NOMO-1 treated with dmso at 0.1 percent for 144 hours (cell line): Measurements from ENCODE around the gene COPS3.
A peak's percentile ranks its signal among the peaks of the same experiment; 100 is the strongest.

Experiments
- DNase-seq: peaks from one replicate; lab custom pipeline; 2025; ENCODE audit not compliant: unreplicated experiment; lab: John Stamatoyannopoulos, UW

The COPS3 gene

DNA sequence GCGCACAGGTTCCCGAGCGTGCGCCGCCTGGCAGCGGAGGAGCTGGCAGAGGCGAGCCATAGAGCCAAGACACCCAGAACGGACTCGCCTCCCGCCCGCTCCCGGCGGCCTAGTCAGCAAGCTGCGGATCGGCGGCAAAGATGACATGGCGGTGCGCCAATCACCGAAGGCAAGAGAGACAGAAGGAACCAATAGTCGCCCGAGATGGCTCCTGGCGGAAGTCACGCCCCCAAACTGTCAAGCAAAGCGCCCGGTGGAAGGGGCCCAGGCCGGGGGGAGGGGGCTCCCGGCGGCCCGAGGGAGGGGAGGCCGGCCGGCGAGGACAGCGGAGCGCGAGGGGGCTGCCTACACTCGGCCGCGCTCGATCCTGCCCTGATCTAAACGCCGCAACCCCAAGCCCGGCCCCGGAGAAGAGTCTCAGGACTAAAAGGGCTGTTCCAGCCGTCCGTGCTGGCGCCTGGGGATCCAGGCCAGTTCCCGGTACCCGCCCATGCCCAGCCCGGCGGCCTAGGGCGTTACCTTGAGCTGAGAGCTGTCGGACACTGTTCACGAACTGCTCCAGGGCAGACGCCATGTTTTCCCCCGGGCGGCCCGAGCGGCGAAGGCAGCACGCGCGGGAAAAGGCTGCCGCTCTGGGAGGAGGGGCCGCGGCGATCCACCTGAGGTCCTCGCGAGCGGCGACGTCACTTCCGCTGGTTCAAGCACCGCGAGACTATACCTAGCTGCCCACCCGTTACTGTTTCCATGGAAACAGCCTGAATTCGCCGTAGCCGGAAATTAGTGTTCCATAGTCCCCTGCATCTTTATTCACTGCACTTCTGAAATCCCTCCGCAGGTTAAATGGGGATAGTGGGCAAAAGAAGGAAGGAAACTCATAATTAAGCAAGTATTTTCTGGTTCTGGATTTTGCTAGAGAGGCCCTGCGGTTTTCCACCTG is at the start of gene COPS3:
Gene COPS3, minus strand, starts transcription at position 634 of the 937 bp plus-strand sequence. Its CDS starts 60 bp downstream, at position 574.
- peak; percentile 94 for DNase-seq

DNA sequence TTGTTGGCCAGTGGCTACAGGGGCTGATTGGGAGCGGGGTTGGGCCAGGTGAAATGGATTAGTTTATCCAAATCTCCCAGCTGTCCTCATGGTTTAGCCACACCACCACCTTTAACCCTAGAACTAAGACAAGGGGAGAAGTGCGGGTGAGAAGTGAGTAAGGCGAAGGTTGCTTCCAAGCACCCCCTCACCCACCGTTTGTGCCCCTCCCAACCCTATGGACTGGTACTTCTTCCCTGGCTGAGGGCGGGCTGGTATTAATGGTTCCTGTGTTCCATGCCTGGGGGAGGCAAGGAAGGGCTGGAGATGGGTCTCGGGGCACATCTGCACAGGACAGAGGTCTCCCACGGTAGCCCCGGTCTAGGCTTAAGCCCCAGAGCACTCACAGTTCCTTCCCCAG is 47.2 kb upstream of the COPS3 start:
- DNase-seq = no peak

DNA sequence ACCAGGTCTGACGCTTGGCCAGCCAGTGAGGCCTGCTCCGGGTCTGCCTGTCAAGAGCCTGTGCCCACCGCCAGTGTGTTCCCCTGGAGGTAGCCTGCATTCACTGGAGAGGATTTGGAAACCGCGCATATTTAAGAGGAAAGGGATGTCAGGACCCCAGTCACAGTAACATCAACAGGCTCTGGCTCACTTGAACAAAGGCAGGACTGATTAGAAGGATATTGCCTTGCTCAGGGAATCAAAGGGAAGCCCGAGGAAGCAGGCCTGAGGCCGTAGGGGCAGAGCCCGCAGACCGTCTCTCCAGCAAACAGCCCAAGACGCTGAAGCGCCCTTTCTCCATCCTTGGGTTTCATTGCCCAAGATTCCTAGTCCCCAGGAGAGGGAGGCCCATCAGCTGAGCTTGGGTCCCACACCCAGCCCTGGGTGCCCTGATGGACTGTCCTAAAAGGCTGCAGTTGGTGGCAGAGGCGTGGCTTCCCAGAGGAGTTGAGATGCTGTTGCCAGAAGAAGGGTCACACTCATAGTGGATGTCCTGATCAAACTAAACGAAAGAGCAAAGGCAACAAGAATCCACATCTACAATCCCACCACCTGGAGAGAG is 45.3 kb upstream of the COPS3 start:
- DNase-seq = no peak

DNA sequence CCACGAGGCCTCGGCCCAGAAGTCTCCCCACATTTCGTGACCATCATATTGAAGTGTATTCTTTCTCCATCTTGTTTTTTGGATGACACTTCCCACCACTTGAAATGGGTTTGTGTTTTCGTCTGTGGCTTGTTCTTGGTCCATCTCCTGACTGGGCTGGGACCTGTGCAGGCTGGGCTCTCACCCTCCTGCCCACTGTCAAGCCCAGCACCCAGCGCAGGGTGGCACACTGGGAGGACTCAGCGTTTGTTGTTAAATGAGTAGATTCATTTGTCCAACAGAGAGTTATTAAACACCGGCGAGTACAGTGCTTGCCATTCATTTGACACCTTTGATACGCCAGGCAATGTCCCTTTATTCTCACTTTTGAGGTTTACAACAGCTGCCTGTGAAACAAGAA is 44.8 kb upstream of the COPS3 start:
- no peak for DNase-seq

DNA sequence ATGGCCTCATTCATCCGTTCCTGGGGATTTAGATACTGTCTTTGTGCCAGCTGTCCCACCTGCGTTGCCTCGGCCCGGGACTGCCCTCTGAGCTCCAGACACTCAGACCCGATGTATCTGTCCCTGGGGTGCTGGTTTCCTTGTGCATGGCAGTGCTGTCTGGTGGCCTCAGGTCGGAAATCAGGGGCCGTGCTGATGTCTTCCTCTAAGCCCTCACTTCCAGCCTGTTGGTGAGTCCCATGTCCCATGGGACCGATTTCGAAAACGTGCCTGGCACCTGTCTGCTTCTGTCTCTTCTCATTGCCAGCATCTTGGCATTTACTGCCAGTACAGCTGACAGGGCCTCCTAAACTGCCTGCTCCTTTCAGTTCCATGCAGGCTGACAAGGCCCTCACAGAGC is 44.2 kb upstream of the COPS3 start:
- no peak for DNase-seq

DNA sequence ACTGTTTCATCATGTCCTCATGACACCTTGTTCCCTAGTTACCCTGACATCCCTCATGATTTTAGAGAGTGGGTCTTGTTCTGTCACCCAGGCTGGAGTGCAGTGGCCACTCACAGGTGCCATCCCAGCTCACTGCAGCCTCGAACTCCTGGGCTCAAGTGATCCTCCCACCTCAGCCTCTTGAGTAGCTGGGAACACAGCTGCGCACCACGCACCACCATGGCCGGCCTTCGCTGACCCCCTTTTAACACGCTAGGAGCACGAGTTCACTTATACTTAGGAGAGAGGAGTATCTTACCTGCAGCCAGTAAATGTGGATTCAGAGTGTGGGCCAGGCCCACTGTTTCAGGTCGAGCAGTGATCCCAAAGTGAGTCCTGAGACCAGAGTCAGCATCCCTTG is 43.6 kb upstream of the COPS3 start:
- no peak for DNase-seq

DNA sequence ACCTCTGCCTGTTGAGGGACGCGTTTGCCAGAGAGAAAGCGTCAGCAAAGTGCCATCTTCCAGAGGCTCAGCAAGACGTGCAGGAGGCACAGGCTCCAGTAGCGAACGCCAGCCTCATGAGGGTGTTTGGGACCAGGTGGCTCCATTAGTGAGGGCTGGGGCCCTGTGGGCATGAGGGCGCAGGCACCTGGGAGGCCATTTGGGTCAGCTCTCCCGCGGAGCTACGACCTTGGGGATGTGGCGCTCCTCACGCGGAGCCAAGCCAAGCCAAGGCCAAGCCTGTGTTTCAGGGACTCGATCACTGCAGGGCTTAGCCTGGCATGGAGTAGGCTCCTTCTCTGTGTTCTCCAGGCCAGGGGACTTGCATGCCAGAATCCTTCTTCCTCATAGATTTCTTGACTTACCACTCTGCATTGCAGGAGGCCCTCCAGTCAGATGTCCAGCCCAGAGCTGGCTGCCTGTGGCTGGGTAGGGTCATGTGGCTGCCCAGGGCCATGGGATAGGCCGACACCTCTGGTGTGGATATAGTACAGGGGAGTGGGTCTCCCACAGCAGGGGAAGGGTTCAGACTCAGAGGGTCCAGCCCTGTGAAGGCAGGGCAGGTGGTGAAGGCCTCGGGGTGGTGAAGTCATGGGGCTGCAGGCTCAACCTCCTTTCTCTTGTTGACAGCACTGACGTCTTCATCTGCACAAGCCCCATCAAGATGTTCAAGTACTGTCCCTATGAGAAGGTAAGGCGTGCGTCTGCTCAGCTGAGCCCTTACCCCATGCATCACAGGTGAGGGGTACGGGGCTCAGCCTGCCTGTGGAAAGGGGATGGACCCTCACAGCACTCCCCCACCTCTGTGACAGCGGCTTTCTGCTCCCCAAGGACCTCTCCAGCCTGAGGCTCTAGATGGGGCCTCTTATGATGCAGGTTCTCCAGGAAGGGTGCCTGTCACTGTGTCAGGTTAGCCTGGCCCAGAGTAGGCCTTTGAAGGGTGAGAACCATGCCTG is 41.8 kb upstream of the COPS3 start:
- DNase-seq = no peak

DNA sequence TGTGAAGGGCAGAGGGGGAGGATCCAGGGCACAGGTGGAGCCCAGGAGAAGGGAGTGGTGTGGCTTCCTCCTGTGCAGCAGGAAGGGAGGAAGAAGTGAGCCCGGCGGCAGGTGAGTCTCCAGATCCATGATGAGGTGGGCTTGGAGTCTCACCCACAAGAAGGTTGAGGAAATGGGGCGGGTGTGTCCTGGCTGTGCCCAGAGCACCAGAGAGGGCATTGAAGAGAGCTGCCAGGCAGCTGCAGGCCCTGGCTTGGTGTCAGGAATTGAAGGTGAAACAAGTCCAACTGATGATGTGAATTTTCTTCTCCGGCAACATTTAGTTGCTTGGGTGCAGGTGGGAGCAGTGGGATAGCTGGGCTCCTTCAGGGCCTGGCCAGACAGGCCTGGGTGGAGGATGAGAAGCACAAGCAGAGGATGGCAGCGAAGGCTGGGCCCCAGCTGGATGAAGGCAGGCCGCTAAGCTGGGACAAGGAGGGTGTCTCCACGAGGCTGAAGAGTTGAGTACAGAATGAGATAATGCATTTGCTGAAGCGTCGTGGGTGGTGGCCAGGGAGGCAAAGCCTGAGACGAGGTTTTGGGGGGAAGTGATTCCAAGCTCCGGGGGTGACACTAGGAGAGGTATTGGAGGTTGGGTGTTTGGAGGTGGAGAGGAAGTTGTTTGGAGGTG is 40.4 kb upstream of the COPS3 start:
- DNase-seq = no peak

DNA sequence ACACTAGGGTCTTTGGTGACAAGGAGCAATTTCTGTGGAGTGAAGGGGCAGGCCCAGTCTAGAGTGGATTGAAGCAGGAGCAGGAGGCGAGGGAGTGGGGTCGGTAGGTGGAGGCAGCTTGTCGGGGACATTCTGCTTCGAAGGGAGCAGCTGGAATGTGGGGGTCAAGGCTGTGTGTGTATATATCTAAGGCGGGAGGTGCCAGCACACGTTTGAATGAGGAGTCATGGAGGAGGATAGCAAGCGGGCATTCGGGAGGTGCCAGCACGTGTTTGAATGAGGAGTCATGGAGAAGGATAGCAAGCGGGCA is 39.8 kb upstream of the COPS3 start:
- no peak for DNase-seq

DNA sequence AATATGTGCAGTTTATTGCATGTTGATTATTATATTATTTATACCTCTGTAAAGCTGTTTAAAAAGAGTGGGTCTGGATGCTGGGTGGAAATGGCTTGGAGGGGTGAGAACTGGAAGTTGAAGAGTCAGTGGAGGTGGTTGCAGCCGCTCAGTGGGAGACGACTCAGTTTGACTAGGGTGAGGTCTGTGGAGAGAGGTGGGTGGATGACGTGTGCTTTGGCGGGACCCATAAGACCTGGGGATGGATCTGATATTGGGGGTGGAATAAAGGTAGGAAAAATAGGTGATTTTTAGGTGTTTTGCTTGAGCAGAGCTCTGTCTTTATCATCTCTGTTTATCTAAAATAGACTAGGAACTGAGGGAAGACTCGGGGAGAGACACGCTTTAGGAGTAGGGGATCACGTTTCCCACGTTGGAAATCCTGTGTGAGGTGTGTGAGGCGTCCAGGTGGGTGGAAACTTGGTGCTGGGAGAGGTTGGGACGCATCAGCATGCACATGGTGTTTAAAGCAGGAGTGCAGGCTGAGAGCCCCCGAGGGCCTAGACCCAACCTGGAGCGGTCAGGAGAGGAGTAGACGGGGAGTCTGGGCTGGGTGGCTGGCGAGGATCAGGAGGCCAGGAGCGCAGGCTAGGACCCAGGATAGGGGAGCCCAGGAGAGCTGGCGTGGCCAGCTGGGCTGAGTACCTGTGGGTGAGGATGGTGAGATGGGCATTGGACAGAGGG is 39.3 kb upstream of the COPS3 start:
- no peak for DNase-seq

DNA sequence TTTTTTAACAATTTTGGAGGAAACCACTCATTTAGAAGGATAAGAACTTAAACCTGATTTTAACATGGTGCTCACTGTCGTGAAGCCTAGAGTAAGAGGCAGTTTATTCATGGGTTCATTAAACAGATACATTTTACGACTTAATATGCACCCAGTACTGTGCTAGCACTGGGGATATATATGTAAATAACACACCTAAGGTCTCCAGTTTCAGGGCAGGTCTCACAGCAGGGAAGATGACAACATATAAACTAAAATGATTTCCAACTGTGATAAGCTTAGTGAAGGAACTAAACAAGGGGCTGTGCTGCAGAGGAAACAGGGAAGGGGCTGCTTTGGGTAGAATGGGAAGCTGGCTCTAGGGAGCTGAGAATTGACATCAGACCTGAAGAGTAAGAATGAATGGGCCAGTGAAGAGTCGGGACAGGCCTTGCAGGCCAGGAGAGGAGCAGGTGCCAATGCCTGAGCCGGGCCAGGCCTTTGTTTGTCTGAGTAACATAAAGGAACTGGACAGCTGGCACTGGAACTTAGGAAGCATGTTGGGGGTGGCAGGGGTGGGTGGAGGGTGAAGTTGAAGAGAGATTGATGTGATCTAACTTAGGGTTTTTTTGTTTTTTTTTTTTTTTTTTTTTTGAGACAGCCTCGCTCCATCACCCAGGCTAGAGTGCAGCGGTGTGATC is 34.2 kb upstream of the COPS3 start:
- DNase-seq = no peak

DNA sequence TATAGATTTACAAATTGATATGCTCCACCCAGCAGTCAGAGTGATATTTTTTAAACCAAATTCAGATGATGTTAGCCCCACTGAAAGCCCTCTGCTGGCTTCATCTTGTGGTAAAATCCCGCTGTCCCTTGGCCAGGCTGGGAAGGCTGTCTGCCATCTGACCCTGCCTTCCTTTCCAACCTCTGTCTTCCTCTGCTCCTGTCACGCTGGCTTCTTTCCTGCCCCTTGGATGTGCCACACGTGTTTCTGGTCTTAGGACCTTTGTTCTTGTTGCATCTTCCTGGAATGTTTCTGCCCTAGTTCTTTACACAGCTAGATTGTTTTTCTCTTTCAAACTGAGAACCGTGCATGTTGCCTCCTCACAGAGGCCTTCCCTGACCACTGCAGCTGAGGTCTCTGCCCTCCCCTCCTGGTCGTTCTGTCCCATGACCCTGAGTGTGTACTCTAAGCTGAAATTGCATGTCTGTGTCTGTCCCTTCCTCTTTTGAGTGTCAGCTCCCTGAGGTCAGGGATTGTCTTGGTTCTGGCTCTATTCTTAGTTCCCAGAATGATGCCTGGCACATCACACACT is 33.5 kb upstream of the COPS3 start:
- no peak for DNase-seq

DNA sequence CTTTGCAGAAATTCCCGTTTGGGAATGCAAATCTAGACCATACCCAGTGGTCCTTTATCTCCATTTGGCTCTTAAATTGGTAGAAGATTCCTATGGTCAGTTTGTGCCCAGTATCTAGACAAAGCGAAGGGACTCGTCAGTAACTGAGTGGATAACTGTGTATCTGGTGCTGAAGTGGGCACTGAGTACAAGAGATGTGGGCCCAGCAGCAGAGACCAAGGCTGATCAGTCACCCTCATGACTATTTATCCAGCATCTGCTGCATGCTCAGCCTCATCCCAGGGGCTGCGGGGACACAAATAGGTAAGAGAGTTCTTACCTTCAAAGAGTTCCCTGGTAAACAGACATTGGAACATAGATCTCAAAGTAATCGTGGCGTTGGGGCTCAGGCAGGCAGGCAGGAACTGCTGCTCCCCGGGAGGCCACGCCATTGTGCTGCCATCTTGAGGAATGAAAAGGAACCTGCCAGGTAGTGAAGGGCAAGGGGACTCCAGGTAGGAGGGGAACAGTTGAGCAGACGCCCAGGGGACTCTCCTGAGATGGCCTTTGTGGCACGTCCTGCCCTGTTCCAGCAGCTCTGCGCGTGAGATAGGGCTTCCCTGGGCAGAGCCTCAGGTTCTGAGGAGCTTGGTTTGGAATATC is 32.4 kb upstream of the COPS3 start:
- DNase-seq = peak; percentile 30

DNA sequence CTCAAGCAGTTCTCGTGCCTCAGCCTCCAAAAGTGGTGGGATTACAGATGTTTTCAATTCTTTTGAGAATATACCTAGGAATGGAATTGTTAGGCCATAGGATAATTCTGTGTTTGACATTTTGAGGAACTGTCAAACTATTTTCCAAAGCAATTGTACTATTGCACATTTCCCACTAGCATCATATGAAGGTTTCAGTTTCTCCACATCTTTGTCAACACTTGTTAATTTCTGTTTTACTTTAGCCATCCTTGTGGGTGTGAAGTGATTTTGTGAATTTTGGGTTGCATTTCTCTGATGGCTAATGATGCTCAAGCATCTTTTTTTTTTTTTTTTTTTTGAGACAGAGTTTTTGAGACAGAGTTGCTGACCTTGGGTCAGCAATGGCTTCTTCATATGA is 28.3 kb upstream of the COPS3 start:
- no peak for DNase-seq

DNA sequence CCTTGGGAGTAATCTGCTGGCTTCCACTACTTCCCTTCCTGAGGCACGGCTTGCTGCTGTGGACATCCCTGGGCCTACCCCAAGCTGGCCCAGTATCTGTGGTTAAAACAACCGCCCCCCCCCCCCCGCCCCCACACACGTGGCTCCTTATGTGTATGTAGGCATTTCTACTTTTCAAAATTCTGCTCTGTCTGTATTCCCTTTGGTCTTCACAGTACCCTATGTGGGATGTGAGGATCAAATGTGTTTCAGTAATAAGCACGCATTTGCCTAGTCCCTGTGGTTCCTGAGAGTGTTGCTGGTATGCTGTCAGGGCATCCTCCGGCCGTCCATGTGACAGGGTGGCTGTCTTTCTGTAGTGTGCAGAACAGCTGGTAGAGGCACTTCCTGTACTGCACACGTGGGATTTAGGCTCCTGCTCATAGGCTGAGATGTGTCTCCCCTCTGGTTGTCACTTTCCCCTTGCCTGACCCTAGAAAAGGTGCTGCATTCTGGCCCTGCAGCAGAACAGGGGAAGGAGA is 24.3 kb upstream of the COPS3 start:
- DNase-seq = peak; percentile 51

DNA sequence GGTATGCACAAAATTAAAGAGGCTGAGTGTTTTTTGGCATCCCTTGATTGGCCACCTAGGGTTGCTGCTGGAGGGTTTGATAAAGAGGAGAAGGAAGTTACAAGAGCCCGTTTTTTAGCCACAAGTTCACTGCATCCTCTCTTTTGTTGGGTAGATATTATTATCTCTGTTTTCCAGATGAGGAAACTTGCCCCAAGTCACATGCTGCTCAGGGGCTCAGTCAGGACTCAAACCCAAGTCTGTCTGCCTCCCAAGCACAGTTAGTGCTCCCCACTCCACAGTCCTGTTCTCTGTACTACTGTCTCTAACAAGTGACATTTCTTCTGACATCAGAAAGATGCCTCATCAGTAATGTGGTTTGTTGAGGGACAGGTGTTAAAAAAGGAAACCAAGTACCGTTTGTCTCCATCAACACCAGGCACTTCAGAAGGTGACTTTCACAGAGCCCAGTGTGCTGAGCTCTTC is 23.5 kb upstream of the COPS3 start:
- no peak for DNase-seq

DNA sequence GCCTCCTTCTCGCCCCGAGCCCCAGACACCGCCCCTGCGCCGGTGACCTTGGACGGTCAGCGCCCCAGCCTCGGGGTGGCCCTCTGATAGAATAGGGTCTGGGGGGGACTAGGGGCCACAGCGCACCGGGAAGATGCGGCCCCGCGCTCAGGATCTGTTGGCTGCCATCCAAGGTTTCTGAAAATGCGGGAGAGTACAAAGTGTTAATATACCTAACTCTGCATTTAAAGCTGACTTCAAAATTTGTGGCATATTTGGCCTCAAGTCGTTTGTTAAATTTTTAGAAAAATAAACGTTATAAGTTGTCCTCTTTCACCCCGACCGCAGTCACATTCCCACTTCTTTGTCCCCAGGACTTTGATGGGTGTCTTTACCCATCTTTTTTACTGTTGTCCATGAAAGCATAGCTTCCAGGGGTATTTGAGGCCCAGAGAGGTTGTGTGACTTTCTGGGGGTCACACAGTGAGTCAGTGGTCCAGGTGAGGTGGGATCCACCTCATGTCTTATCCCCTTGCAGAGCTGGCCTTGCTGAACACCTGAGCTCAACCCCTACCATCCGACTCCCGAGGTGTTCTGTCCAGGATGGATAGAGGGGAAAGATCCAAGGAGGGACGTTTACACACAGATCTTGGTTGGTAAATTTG is 22.9 kb upstream of the COPS3 start:
- no peak for DNase-seq
